Caki2 (cell line): ENCODE measurements around the gene IVD. TPM values are rescaled to one million over a fixed set of nuclear protein-coding genes. Genes with fewer than 3 reads are reported as not detected.
"Not testable (repeated sequence)": the region's sequence is repeated elsewhere in the genome, so short reads cannot be mapped to it uniquely, and the experiment has no call there.

Experiments used
- DNase-seq: peaks from one replicate; pipeline ENCODE4 v3.0.0-alpha.2; 2015; ENCODE audit warnings: low read depth
- in situ Hi-C: cut with HindIII; loops from 2 replicates; pipeline ENCODE4 v1.10.0; 2016; ENCODE audit warnings: low sequenced_read_pairs, low pct_unique_long_range_greater_than_20kb, mixed read lengths
- total RNA-seq: library from RNA; depleted of rRNA; stranded (reverse); fragments of >200 nt; shearing (Covaris generic); gene quantifications from 2 replicates; pipeline ENCODE4 v1.2.3, GENCODE V29; 2014; ENCODE audit warnings: low replicate concordance

IVD gene
- total RNA-seq, 1 experiment from 2014 or later, result 79.9 TPM

GRCh38 chr15:40448354-40448753 lies 42.8 kb downstream of the IVD start:
- in situ Hi-C loops, result no loop called here
- DNase-seq, result no peak

GRCh38 chr15:40449275-40449674 lies 43.7 kb downstream of the IVD start:
- in situ Hi-C loops, result no loop called here
- DNase-seq, result no peak

DNA sequence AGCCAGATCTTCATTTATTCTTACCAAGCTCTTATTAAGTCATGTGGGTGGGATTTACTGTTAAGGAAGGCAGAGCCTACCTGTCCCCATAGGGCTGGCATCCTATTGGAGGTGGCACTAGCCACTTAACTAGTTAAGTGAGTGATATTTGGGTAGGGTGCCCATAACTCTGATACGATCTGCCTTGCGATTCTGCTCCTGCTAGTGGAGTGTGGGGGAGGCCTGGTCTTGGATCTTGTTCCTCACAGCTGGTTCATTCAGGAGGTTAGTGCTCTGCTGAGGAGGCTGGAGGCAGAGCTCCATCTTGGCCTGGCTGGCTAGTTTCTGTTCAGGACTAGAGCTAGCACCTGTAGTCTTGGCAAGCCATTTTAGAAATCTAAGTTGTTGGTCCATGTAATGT lies 44.5 kb downstream of the IVD start:
- in situ Hi-C loops, result no loop called here

GRCh38 chr15:40451527-40452158 lies 46.0 kb downstream of the IVD start:
- DNase-seq, result no peak
- in situ Hi-C loops, result no loop called here

More for the DNA sequence above, 44.5 kb downstream of the IVD start:
- no peak for DNase-seq

DNA sequence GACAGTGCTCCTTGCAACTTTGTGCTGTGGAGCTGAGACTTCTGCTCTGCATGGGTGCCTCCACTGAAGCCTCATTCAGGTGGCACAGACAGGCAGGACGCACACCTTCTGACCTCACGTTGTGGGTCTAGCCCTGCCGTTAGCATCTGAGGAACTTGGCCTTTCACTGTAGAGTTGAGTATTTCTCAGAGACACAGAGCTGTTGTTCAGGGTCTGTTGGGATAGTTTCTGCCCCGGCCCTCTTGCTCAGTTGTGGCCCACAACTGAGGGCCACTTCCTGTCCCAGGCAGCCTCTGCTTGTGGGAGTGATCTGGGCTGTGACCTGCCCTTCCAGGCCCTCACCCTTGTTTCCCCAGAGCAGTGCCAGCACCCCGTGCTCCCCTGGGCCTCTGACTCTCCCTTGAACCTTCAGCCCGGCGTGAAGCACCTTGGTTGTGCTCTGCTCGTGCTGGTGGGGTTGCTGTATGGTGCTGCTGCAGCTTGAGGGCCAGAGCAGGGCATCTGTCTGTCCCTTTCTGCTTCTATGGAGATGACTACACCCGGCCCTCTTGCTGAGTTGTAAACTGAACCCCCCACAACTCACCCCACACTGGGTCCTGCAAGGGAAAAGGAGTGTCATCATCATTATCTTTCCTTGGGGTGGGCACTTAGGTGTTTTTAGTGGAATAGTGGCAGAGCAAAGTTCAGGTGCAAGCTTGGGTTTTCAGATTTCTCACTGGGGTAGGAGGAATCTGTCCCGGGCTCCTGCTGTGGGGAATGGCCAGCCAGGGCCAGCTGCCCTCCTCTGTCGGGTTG lies 46.9 kb downstream of the IVD start:
- no peak for DNase-seq
- in situ Hi-C loops, result no loop called here

- DNase-seq, result not testable (repeated sequence)
Measured at GRCh38 chr15:40453941-40454340, 48.3 kb downstream of the IVD start.

DNA sequence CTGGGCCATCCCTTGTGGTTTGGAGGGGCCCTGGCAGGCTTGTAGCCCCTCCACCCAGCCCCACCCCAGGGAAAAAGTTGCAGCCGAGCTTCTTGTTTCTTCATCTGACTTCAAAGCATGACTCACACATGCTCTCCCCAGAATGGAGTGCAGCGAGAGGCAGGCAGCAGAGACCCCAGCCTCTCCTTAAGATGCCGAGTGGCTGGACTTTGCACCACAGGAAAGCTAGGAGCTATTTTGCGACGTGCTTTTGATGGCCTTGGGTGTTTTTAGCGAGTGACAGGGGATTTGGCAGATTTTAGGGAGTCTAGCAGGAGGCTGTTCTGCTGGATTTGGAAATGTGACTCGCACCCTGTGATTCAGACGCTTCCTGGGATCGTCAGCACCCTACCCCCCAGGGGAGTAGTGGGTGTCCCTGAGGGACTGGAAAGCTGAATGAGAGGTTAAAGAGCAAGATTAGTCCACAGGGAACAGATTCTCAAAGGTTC lies 49.4 kb downstream of the IVD start:
- DNase-seq, result no peak
- in situ Hi-C loops, result no loop called here

More at GRCh38 chr15:40453941-40454340, 48.3 kb downstream of the IVD start:
- in situ Hi-C loops, result not testable (repeated sequence)

GRCh38 chr15:40456299-40456712 lies 50.7 kb downstream of the IVD start:
- DNase-seq, result no peak
- in situ Hi-C loops, result no loop called here

DNA sequence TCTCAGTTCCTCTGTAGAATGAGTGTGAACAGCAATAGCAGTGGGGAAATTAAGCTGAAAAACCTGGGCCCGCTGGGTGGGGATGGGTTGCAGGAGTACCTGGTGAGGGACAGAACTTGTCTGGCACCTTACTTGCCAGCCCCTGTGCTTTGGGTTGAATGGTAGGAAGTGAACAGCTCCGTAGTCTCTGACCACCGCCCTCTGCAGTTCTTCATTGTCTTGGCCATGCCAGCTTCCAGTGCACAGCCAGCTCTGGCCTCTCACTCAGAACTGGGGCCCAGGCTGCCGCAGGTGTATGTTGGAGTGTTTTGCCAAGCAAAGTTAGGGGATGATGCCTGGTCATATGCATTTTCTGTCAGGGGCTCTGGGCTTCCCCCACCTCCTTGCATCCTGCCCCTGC lies 51.1 kb downstream of the IVD start:
- DNase-seq, result no peak
- in situ Hi-C loops, result no loop called here

DNA sequence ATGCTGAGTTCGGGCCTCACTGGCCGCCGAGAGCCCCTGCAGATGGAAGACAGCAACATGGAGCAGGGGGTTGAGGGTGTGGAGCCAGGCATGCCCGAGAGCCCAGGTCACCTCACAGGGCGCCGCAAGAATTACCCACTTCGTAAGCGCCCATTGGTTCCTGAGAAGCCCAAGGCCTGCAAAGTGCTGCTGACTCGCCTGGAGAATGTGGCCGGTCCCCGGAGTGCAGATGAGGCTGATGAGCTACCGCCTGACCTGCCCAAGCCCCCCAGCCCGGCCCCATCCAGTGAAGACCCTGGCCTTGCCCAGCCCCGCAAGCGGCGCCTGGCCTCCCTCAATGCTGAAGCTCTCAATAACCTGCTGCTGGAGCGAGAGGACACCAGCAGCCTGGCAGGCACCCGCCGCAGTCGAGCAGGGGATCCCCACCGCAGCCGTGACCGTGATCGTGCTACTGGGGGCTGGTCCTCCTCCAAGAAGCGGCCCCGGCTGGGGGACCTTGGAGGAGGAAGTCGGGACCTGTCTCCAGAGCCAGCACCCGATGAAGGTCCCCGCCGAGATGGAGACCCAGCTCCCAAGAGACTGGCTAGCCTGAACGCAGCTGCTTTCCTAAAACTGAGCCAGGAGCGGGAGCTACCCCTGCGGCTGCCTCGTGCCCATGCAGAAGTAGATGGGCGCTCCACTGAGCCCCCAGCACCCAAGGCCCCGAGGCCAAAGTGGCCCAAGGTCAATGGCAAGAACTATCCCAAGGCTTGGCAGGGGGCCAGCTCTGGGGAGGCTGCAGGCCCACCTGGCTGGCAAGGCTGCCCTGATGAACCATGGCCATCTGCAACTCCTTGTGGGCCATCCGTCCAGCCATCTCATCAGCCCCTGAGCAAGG lies 53.1 kb downstream of the IVD start:
- in situ Hi-C loops, result no loop called here
- no peak for DNase-seq

DNA sequence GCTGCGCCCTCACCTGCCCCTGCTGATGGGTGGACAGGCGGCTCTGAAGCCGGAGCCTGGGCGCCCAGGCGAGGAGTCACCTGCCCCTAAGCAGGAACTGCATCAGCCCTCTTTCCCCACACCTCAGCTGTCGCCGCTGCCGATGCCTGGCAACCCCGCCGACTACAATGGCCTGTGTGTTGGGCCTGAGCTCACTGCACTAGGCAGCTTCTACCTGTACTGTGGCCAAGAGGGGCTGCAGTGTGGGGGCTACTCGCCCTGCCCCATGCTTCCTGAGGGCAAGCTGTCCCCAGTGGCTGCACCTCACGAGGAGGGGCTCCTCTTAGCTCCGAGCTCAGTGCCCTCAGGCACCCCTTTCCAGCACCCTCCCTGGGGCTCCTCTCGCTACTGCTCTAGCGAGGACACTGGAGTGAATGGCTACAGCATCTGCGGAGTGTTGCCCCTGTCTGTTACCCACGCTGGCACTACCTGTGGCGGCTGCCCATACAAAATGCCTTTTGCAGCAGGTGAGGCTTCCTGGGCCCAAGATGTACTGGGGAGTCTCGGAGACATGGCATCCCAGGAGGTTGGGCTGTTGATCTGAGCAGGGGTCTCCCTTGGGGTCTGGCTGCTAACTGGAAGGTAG lies 53.9 kb downstream of the IVD start:
- no peak for DNase-seq

GRCh38 chr15:40460404-40460803 lies 54.8 kb downstream of the IVD start:
- DNase-seq, result no peak
- in situ Hi-C loops, result no loop called here

More for the DNA sequence above, 53.9 kb downstream of the IVD start:
- in situ Hi-C loops, result no loop called here

- in situ Hi-C loops, result no loop called here
Measured at GRCh38 chr15:40461958-40462357, 56.4 kb downstream of the IVD start.

GRCh38 chr15:40463279-40463678 lies 57.7 kb downstream of the IVD start:
- DNase-seq, result no peak
- in situ Hi-C loops, result no loop called here

More at GRCh38 chr15:40461958-40462357, 56.4 kb downstream of the IVD start:
- DNase-seq, result no peak

DNA sequence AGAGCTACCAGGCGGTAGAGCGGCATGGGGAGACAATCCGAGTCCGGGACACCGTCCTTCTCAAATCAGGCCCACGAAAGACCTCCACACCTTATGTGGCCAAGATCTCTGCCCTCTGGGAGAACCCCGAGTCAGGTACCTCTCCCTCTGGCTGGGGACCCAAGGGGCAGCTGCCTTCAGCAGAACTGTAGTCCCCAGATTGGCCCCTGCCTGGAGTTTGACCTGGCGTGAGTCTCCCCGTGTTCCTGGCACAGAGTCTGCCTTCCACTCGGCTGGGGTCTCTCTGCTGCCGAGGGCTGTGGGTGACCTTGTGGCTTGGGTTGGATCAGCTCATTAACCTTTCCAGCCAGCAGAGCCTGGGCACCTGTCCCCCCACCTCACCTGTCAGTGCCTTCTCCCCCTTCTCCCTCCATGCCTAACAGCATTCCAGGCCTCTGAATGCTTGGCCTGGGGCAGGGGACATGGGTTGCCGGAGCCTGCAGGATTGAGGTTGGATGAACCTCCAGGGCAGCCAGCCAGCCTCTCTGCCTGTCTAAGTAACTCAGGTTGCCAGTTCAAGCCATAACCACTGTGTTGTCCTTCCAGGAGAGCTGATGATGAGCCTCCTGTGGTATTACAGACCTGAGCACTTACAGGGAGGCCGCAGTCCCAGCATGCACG lies 58.4 kb downstream of the IVD start:
- in situ Hi-C loops, result no loop called here
- DNase-seq, result no peak

DNA sequence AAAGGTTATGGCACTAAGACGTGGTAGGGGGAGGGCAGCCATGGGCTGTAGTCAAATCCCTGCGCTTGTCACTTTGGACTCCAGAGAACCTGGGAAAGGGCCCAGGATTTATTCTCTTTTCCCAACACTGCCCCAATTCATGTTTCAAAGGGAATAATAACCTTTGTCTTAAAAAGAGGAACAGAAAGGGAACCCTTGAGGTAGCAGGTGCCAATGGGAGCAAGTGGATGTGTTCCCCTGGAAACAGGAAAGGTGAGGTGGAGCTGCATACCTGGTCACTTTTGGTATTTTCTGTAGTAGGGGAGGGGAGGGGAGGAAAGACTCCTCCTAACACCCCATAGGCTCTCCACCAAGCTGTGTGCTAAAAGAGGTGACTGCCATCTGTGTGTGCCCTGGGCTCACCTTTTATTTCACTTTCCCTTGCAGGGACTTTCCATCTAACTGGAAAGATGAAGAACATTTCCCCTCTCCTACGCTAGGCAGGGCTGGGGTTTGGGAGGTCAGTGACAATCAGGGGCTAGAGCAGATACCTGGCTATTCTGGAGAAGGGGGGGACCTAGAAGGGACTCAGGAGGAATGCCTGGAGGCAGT lies 59.1 kb downstream of the IVD start:
- in situ Hi-C loops, result no loop called here

GRCh38 chr15:40465939-40466338 lies 60.3 kb downstream of the IVD start:
- DNase-seq, result no peak
- in situ Hi-C loops, result no loop called here

More for the DNA sequence above, 59.1 kb downstream of the IVD start:
- DNase-seq, result no peak
